Activated CD8-positive, alpha-beta memory T cell treated with anti-CD3 and anti-CD28 coated beads, Interleukin-2, amount 50 U/mL, for 1 hour (primary cell): Measurements from ENCODE around the gene CROCC2.

Experiments used
- DNase-seq: peaks from one replicate; pipeline ENCODE4 v3.0.0-alpha.2; 2020; ENCODE audit errors: extremely low read depth

The CROCC2 gene

DNA sequence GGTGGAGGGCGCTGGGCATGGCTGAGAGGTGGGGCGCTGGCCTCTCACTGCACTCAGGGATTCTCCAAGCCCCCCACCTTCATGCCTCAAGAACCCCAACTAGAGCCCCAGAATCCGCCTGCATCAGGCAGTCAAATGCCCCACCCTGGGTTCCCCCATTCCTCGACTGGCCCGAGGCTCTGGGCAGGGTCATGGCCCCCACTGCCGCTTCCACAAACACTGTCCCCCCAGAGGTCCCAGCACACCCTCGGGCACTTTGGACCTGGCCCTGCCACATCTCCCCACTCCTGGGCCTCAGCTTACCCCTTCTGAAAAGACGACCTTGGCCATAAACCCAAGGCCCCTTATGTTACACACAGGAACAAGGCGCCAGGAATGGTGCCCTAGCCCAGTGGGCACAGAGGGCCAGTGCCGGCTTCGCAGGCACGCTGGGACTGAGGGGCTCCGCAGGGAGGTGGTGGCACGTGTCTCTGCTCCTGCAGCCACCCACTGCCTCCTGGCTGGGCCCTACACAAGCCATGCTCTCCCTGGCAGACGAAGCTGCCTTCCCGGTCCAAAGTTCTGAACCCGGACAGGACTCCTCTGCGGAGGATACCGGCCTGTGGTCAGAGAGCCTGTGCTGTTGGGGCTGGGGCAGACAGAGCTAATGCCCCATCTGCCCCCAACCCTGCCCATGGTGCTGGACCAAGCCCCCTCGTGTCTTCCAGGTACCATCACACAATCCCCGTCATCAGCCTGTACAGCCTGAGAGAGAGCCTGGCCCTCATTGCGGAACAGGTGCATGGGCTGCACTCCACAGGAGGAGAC, 30.7 kb upstream of the CROCC2 start:
- no peak for DNase-seq

DNA sequence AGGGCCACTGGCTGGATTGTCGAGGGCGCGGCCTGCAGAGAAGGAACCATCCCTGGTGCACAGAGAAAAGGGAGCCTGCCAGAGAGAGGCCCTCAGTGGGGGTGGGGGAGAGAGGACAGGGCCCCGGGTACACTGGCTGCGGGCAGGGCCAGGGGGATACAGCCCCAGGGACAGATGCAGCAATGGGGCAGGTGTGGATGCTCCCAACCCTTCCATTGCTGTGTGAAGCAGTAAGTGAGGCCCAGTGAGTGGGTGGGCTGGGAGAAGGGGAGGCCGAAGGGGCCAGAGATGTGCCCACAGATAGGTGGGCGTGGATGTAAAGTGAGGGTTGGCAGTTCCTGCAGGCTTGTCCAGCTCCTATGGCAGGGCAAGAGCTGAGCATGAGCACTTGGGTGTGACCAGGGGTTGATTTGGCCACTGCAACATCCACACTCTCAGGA, 30.1 kb upstream of the CROCC2 start:
- no peak for DNase-seq

DNA sequence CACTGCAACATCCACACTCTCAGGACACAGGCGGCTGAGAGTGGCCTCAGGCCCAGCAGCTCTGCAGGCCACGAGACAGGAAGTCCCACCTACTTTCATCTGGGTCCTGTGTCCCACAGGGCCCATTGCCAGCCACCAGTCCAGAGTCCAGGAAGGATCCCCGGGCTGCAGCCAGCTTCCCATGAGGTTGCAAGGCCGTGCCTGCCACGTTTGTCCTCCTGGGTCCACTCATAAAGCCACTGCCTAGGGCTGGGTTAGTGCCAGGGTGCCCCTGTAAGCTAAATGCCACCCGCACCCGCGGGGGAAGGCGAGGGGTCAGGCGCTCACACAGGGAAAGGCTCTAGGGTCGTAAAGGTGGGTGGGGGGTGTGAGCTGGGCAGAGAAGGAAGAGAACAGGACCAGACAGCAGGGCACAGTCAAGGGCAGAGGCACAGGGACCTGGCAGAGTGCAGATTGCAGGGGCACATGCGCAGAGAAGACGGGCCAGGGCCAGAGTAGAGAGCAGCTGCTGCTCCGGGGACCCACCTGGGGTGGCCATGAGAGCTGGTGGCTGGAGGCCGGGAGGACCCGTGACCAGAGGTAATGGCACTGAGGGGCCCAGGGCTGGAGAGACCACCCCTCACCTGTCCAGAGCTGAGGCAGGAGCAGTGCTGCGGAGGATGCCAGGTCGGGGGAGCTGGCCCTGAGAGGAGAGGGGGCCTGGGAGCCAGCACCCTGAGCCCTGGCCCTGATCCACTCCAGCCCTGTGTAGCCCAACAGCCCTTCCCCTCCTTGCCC, 29.5 kb upstream of the CROCC2 start:
- no peak for DNase-seq

DNA sequence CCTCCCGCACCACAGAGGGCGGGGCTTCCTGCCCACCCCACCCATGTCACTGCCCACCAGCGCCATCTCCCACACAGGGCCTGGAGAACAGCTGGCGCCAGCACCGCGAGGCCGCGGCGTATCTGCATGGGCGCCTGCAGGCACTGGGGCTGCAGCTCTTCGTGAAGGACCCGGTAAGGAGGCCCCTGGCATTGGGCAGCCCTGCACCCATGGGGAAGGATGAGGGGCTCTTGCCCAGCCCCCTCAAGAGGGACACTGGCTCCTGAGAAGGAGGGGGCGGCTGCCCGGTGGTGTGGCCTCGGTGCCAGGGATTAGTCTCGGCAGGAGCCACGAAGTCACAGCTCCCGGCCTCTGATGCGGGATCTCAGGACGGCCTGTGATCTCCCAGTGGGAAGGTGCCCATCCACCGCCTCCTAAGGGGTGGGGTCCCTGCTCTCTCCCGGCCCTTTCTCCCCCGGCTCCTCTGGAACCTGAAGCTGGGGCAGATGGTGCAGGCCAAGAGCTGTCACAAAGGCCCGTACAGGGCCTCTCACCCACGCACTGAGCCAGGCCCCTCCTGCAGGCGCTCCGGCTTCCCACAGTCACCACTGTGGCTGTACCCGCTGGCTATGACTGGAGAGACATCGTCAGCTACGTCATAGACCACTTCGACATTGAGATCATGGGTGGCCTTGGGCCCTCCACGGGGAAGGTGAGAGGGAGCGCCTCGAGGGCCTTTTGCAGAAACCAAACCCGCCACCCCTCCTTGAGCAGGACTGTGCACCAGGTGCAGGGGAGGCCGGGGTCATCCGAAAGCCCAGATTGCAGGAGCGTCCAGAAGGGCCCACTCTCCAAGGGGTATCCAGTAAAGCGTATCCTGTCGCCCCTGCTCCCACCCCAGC, 28.4 kb upstream of the CROCC2 start:
- DNase-seq, result no peak

DNA sequence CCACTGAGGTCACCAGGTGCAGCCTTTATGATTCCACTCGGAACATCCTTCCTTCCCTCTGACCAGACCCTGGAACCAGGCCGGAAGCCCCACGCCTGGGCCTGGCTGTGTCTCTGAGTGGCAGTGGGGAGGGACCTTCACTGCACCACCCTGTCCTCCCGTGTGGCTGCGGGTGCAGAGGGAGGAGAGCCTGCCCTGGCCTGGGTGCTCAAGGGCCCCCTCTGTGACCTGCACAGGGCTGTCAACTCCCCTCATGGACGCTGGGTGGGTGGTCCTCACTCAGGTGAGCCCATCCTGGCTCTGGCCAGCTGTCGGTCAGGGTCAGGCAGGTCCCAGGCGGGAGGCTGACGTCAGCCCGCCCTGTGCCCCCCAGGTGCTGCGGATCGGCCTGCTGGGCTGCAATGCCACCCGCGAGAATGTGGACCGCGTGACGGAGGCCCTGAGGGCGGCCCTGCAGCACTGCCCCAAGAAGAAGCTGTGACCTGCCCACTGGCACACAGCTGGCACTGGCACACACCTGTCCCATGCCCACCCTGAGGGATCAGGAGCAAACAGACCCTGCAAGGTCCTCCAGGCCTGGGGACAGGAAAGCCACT, 27.7 kb upstream of the CROCC2 start:
- no peak for DNase-seq

DNA sequence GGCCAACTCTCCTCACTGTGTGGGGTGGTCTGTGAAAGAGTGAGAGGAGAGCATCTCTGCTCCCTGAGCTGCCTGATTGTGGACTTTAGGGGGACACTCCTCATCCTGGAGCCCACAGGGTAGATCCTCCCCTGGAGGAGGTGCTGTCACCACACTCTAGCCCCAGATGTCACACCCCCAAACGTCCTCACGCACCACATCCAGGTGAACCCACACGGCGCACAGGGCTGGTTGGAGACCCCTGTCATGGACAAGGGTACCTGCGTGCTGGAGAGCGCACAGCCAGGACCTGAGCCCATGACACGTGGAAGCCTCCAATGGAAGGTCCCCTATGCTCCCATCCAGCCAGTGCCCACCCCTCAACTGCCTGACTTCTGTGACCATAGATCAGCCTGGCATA, 27.0 kb upstream of the CROCC2 start:
- no peak for DNase-seq

DNA sequence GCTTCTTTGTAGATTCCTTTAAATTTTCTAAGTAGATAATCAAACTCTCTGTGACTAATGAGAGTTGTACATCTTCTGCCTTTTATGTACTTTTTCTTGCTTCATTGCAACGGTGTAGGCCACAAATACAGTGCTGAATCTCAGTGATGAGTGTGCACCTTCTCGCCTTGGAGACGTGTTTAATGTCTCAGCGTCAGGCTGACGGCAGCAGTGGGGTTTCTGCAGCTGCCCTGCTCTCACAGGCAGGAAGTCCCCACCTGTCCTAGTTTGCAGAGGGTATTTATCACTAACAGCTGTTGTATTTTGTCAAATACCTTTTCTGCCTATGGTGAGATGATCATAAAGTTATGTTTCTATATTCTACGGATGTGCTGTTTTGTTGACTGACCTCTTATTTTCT, 24.2 kb upstream of the CROCC2 start:
- DNase-seq, result no peak

DNA sequence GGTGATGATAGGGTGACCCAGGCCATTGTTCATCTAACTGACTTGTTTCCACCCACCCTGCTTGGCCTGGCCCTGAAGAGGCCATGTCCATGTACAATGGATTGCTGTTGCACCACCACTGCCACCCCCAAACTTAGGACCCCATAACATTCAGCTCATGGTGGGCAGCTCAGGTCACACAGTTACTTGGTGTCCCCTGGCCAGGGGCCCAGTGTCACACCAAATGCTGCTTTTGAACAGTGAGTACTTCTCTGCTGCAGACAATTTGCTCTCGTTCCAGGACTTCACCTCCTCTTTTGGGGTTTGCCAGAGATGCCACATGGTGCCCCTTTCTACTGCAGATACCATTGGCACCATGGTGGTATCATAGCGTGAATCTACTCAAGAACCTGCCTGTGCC, 21.9 kb upstream of the CROCC2 start:
- DNase-seq, result no peak

DNA sequence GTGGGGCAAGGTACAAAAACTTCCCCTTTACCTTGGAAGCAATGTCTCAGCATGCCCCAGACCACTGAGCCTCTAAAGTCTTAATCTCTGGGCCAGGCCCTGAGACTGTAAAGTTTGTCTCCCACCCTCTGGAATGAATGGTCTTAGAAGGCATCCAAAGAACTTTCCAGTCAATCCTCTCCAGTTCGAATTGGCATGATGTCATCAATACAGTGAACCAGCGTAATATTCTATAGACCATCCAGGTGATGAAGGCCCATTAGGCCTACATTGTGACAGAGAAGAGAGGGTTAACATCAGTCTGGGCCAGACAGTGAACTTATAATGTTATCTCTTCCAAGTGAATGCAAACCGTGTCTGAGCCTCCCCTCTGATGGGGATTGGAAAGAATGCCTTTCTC, 21.4 kb upstream of the CROCC2 start:
- no peak for DNase-seq

DNA sequence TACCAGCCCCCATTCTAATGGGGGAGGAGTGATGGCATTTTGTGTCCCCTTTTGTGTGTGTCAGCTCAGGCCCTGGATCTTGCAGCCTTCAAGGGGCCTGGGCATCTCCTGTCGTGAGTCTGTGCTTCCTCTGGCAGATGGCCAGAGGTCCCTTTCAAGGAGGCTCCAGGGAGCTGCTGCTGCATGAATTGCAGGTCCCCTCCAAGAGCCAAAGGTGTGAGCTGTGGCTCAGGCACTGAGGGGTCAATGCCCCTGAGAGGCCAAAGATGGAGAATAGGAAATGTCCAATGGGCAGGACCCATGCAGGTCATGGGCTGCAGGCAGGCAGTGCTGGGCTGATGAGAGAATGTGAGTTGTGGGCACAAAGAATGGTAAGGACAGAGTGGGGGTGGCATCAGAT, 20.6 kb upstream of the CROCC2 start:
- DNase-seq, result no peak

DNA sequence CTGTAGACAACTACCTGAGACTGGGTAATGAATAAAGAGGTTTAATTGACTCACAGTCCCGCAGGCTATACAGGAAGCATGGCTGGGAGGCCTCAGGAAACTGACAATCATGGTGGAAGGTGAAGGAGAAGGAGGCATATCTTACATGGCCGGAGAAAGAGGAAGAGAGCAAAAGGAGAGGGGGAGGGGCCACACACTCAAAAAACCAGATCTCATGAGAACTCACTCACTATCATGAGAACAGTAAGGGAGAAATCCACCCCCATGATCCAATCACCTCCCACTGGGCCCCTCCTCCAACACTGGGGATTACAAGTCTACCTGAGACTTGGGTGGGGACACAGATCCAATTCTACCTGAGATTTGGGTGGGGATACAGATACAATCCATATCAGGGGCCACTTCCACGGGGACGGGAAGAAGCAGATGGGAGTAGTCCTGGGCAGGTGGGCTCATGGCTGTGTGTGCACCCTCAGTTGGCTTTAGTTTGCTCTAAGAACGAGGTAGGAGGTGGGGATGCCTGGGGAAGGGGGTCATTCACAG, 20.0 kb upstream of the CROCC2 start:
- no peak for DNase-seq

DNA sequence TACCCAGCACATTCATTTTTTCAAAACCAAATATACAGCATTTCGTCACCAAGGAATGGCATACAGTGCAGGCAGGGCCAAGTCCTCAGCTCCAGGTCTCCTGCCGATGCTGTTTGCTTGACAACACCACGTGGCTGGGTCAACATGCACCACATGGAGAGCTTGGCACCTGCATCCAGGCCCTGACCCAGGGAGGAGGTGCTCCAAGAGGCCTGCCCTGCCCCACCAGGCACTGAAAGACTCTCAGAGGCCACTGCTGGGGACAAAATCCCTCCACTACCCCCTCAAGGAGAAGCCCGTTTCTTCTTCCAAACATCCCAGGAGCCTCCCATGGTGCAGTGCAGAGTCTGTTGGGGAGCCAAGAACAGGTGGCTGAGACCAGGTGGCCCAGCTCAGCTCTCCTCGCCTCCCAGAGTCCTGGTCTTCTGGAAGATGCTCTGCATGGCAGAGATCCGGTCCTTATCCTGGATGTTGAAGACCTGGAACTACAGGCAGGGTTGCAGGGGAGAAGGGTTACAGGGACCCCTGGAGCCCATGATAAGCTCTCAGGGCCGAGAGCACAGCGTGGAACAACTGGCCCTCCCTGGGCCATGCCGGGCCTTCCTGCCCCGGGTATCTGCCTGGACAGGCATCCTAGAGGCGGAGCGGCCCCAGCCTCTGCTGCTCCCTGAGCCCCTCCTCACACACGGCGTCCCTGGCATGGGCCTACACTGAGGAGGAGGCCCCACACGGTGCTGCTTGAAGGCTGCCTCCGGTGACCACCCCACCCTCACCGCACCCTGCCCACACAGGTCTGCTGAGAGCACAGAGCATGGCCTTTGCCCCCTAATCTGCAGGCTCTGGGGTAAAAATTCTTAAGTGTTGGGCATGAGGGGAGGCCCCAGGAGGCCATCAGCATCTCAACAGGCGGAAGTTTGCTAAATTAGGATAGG, 19.2 kb upstream of the CROCC2 start:
- no peak for DNase-seq

DNA sequence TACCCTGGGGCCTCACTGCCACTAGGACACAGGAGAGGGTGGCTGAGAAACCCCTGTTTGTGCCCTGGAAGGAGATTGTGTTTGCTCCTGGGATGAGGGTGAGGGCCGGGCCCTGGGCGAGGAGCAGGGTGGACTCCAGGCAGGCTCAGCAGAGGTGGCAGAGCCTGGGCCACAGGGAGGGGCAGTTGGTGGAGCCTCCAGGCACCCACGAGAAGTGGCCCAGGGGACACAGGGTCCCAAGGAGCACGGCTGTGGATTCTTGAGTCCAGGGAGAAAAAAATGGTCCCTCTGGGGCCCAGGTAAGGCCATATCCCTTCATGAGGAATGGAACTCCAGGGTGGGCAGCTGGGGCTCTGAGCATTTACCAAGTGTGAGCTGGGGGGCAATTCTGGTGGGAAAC, 18.5 kb upstream of the CROCC2 start:
- DNase-seq, result no peak

DNA sequence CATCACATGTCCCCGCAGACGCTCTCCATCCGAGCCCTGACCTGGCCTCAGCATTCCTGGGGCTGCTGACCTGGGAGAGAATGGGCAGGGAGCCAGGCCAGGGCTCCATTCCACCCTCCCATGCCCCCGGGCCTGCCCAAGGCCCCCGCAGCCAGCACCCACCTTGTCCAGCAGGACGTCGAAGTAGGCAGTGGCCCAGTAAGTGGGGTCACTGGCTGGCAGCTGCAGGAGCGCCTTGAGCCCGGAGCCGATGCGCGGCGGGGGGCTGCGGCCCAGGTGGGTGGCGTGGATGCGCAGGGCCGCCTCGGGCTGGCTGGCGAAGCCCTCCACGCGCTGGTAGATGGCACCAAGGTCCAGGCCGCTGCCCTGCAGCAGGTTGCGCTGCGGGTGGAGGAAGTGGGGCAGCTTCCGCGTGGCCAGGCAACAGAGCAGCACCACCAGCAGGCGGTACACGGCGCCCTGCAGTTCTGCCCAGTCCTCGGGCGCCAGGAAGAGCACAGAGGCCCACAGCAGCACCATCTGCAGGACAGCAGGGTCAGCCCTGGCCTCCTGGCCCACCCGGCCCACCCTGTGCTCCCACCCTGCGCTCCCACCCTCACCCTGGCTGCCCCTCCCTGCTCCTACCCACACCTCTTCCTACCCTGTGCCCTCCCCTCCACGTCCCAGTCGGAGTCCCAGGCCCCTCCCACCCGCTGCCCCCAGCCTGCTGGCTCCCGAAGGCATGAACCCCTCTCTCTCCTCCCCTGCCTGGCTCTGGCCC, 17.8 kb upstream of the CROCC2 start:
- no peak for DNase-seq

DNA sequence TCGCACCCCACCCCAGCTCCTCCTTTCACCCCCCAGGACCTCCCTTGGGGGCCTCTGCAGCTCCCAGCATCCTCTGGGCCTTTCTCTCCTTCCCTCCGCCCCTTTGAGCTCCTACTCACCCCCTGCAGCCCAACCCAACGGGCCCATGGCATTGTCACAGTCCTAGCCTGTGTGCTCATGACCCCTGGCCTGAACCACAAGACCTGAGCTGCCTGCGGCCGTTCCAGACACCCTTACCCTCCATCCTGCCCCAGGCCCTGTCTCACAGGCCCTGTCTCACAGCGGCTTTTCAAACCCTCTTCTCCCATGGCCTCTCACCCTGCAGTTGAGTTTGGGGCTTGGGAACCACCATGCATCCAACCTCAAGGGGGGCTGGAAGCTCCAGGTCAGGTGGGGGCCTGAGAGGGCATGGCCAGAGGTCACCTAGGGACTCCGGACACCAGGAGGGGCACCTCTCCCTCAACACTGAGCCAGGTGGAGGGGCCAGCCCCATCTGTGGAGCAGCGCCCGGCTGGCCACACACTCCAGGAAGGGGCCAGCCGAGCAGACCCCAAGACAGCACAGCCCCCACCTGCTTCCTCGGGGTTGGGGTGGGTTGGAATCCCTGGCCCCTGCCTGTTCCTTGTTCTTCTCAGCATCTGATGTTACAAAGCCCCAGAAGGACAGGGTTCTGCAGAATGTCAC, 17.1 kb upstream of the CROCC2 start:
- no peak for DNase-seq

DNA sequence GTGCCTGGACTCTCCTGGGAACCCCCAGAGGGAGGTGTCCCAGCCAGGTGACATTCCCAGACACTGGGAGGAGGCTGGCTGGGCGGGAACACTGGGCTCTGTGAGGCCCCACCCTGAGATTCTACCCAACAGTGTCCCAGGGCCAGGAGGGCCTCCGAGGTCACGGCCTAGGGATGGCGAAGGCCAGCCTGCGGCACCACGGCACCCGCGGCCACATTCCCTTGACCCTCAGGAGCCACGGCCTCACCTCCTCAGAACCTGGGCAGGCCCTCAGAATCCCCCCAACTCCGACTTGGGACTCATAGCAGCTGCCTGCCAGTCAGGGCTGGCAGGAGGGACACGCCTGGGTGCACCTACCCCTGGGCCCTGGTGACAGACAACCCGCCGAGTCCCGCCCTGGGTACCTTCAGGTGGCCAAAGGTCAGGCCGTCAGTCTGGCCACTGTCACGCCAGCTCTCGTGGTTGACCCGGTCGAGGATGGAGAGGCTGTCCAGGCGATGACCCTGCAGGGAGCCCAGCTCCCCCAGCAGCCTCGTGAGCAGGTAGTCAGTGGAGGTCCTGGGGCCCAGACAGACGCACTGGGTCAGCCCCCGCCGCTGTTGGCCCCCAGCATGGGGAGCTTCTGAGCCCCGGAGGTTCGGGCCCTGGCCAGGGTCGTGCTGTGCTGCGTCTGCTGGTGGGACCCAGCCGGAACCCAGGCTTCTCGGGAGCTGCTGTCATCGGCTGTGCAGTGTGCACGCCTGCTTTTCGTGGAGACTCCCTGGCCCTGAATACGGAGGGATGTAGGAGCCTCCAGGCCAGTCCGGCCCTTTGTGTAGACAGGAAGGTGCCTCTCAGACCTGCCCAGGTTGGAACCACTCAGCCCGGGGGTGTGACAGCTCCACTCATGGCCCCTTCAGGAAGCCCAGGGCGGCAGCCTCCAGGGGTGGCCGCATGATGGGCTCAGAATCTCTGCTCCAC, 16.3 kb upstream of the CROCC2 start:
- DNase-seq, result no peak

DNA sequence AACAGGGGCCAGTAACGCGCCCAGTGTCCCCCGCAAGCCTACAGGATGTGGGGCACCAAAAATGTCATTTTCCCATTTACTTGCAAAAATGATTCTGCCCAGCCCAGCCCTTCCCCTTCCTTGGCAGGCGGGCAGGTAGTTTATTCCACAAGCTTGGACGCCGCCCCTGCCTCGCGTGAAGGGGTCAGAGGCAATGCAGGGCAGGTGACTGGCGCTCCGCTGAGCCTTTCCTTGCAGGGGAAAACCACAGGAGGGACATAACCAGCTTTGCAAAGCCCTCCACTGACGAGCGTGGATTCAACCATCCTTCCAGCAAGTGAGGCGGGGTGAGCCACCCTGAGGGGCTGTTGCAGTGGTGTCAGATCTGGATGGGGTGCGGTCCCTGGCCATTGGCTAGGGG, 15.4 kb upstream of the CROCC2 start:
- no peak for DNase-seq
